Endothelial cell of umbilical vein (primary cell): ENCODE data around the gene ARFIP1. TPM values are rescaled to one million over a fixed set of nuclear protein-coding genes. Genes with fewer than 3 reads are reported as not detected.

Experiments used
- BruUV-seq: library from RNA; stranded (reverse); fragments of 400-500 nt; replicated peaks from 2 replicates; lab custom pipeline; 2021; lab: Mats Ljungman, UMichigan
- CTCF ChIA-PET: fragments of 300-600, 350-600 bp; sonication (Branson Sonifier 250); formaldehyde crosslinking; loops from one replicate; lab custom pipeline; 2021; ENCODE audit warnings: antibody characterized with exemption, inconsistent platforms; lab: Charles Lee
- POLR2A ChIA-PET: fragments of 300-600, 350-600 bp; sonication (Branson Sonifier 250); formaldehyde crosslinking; loops from one replicate; lab custom pipeline; 2021; ENCODE audit warnings: antibody characterized with exemption, inconsistent platforms; lab: Charles Lee
- DNase-seq: peaks from one replicate; pipeline ENCODE4 v3.0.0-alpha.2; 2011; ENCODE audit warnings: low read depth, low spot score
- FAIRE-seq: peaks from 2 replicates; lab custom pipeline; 2011; peaks lifted over from hg19 to GRCh38; lab: Jason Lieb, UNC
- H2AFZ ChIP-seq: 2 replicates; pipeline ENCODE4 v1.6.0; 2012; ENCODE audit warnings: low read depth, low read length, control low read depth, inconsistent platforms
- H3K27ac ChIP-seq: 2 replicates; pipeline ENCODE4 v1.5.1; 2011; ENCODE audit warnings: low read depth, mild to moderate bottlenecking, control low read depth, low read length, moderate library complexity; ENCODE audit not compliant: insufficient read depth
- H3K27me3 ChIP-seq, 2 experiments: 2 replicates each; pipeline versions ENCODE4 v1.6.0 to v1.6.1; 2011; ENCODE audit warnings: low read length in 2 of 2, mixed read lengths in 1 of 2; ENCODE audit not compliant: control insufficient read depth in 2 of 2, insufficient read depth in 2 of 2
- H3K36me3 ChIP-seq, 2 experiments: 2 replicates in 1 of 2; 3 replicates in 1 of 2; pipeline ENCODE4 v1.5.1; 2011; ENCODE audit warnings: low read length in 2 of 2, mild to moderate bottlenecking in 1 of 2, moderate library complexity in 1 of 2; ENCODE audit not compliant: control insufficient read depth in 2 of 2, insufficient read depth in 2 of 2; ENCODE audit errors: extremely low read depth in 1 of 2
- H3K4me1 ChIP-seq: 3 replicates; pipeline ENCODE4 v1.5.1; 2011; ENCODE audit warnings: mild to moderate bottlenecking, low read length; ENCODE audit not compliant: control insufficient read depth, insufficient read depth; ENCODE audit errors: extremely low read depth
- H3K4me2 ChIP-seq: 2 replicates; pipeline ENCODE4 v1.6.1; 2011; ENCODE audit warnings: low read length, control low read depth, mixed read lengths; ENCODE audit not compliant: insufficient read depth
- H3K4me3 ChIP-seq, 3 experiments: fragments of 200-600 bp in 1 of 3; sonication (generic), shearing (Covaris generic) in 1 of 3; replicated peaks in 1 of 3; 2 replicates each; pipeline ENCODE4 v1.5.1; 2011 to 2016; ENCODE audit warnings: control low read depth in 3 of 3, low read length in 3 of 3, mild to moderate bottlenecking in 2 of 3, inconsistent platforms in 1 of 3, low read depth in 1 of 3, moderate library complexity in 1 of 3; ENCODE audit not compliant: insufficient read depth in 1 of 3
- H3K79me2 ChIP-seq: 2 replicates; pipeline ENCODE4 v1.6.0; 2012; ENCODE audit warnings: low read length, inconsistent platforms; ENCODE audit not compliant: control insufficient read depth, insufficient read depth
- H3K9ac ChIP-seq: replicated peaks from 2 replicates; pipeline ENCODE3; 2011; ENCODE audit warnings: low read length, control low read depth; ENCODE audit not compliant: insufficient read depth; ENCODE audit errors: extremely low read depth
- H3K9me1 ChIP-seq: replicated peaks from 3 replicates; pipeline ENCODE4 v1.6.0; 2011; ENCODE audit warnings: mild to moderate bottlenecking, low read length; ENCODE audit not compliant: control insufficient read depth, insufficient read depth; ENCODE audit errors: extremely low read depth
- H3K9me3 ChIP-seq: replicated peaks from 2 replicates; pipeline ENCODE4 v1.5.1; 2012; ENCODE audit warnings: low read length, inconsistent platforms; ENCODE audit not compliant: control insufficient read depth, insufficient read depth
- H4K20me1 ChIP-seq: replicated peaks from 2 replicates; pipeline ENCODE3; 2011; ENCODE audit warnings: mild to moderate bottlenecking, low read length; ENCODE audit not compliant: control insufficient read depth, insufficient read depth; ENCODE audit errors: extremely low read depth
- CTCF ChIP-seq, 2 donors: IDR thresholded peaks; 1 replicate in 1 of 2; 2 replicates in 1 of 2; pipeline ENCODE4 v1.5.1; 2011; ENCODE audit warnings: low read length in 2 of 2, mild to moderate bottlenecking in 2 of 2, moderate library complexity in 2 of 2, control low read depth in 1 of 2, inconsistent platforms in 1 of 2, low read depth in 1 of 2; ENCODE audit not compliant: insufficient read depth in 1 of 2; ENCODE audit errors: extremely low read depth in 1 of 2
- EZH2 ChIP-seq: IDR thresholded peaks from 2 replicates; pipeline ENCODE4 v1.6.1; 2012; ENCODE audit warnings: borderline replicate concordance, low read depth, mild to moderate bottlenecking, moderate library complexity, low read length, inconsistent platforms; ENCODE audit not compliant: severe bottlenecking
- FOS ChIP-seq: IDR thresholded peaks from 2 replicates; pipeline ENCODE4 v1.6.1; 2011; ENCODE audit warnings: mild to moderate bottlenecking, low read length, moderate library complexity, borderline replicate concordance; ENCODE audit not compliant: insufficient read depth
- GATA2 ChIP-seq: IDR thresholded peaks from 2 replicates; pipeline ENCODE4 v1.7.0; 2011; ENCODE audit warnings: low read depth, mild to moderate bottlenecking, moderate library complexity, mixed read lengths, low read length; ENCODE audit not compliant: insufficient read length, insufficient read depth
- JUN ChIP-seq: IDR thresholded peaks from 2 replicates; pipeline ENCODE4 v1.6.1; 2011; ENCODE audit warnings: borderline replicate concordance, low read depth; ENCODE audit not compliant: insufficient read length, insufficient read depth
- MAX ChIP-seq: IDR thresholded peaks from 2 replicates; pipeline ENCODE4 v1.6.1; 2011; ENCODE audit not compliant: insufficient read depth, insufficient read length
- MYC ChIP-seq: IDR thresholded peaks from one replicate; pipeline ENCODE4 v1.6.1; 2011; ENCODE audit warnings: mild to moderate bottlenecking, low read depth, low read length
- POLR2A ChIP-seq: IDR thresholded peaks from 2 replicates; pipeline ENCODE4 v1.6.1; 2012; ENCODE audit warnings: low read depth, mild to moderate bottlenecking, control low read depth, low read length
- POLR2AphosphoS5 ChIP-seq: IDR thresholded peaks from 2 replicates; pipeline ENCODE4 v1.6.1; 2012; ENCODE audit warnings: low read depth, mild to moderate bottlenecking, control low read depth, low read length, moderate library complexity; ENCODE audit not compliant: insufficient read depth
- dilution Hi-C: fragments of 300-500 bp; cut with MboI; formaldehyde crosslinking; loops from one replicate; pipeline ENCODE4 v1.15.0; 2019; ENCODE audit warnings: low sequenced_read_pairs; ENCODE audit not compliant: extremely low pct_ligation_motif_present
- intact Hi-C: fragments of 100-400 bp; cut with micrococcal nuclease; formaldehyde crosslinking; loops from one replicate; pipeline ENCODE4 v1.10.0; 2022
- polyA plus RNA-seq, 4 experiments: library from polyadenylated mRNA; depleted of rRNA in 3 of 4; stranded (reverse) in 3 of 4; unstranded in 1 of 4; fragments of >200 nt; gene quantifications; 2 replicates each; pipeline versions ENCODE4 v1.2.1 to v1.2.3, GENCODE V29; 2011 to 2012; ENCODE audit warnings: missing spikeins in 1 of 4
- total RNA-seq: library from RNA; stranded (reverse); gene quantifications from 2 replicates; pipeline ENCODE4 v1.2.3, GENCODE V29; 2021

Gene ARFIP1
- total and polyA plus RNA-seq, 2 donors (not counting 3 experiments of a cell fraction or from before 2014, with no cell fraction given) = 10.0 to 24.2 TPM

GRCh38 chr4:152953514-152953913 lies 173.8 kb downstream of the ARFIP1 start:
- CTCF ChIA-PET = no interaction called here

More at GRCh38 chr4:152953514-152953913, 173.8 kb downstream of the ARFIP1 start:
- H4K20me1 ChIP-seq = no peaks in the 10 kb centered on the region
- no peaks in the 10 kb centered on the region for H3K36me3 ChIP-seq
- TF ChIP-seq MYC (no peak), JUN (no peak), MAX (no peak), POLR2AphosphoS5 (no peak), FOS (no peak), EZH2 (no peak), GATA2 (no peak), CTCF (IDR thresholded peaks at IDR 0.05; ENCODE audit: extremely low read depth in 1 of 2, insufficient read depth in 1 of 2, low read depth in 1 of 2, low read length in 2 of 2) (no peak), POLR2A (no peak)
- DNase-seq = no peak
- no peak overlapping the region for H3K4me2 ChIP-seq
- FAIRE-seq = no peak
- no peak overlapping the region for H3K9ac ChIP-seq
- peaks cover 21% of the 10 kb centered on the region for H3K4me1 ChIP-seq
- H3K27me3 ChIP-seq = peaks cover 3 to 13% of the 10 kb centered on the region in 2 experiments
- intact Hi-C loops = no loop called here
- dilution Hi-C loops = no loop called here
- H3K4me3 ChIP-seq = no peak overlapping the region
- H2AFZ ChIP-seq = no peak overlapping the region
- no peaks in the 10 kb centered on the region for H3K9me1 ChIP-seq
- H3K79me2 ChIP-seq = no peaks in the 10 kb centered on the region
- no TSS peak for BruUV-seq
- no peaks in the 10 kb centered on the region for H3K9me3 ChIP-seq
- POLR2A ChIA-PET = no interaction called here
- H3K27ac ChIP-seq = no peak overlapping the region
